Stimulated activated CD4-positive, alpha-beta T cell treated with anti-CD3 and anti-CD28 coated beads, TNF-alpha, amount 100 ng/mL, for 1 hour (primary cell): ENCODE data around the gene CCDC51.
"Not testable (repeated sequence)": the region's sequence is repeated elsewhere in the genome, so short reads cannot be mapped to it uniquely, and the experiment has no call there.

Source experiments
- DNase-seq, 3 donors: peaks; one replicate each; pipeline ENCODE4 v3.0.0-alpha.2; 2020; ENCODE audit warnings: low read depth in 3 of 3, low spot score in 1 of 3

Gene CCDC51

GRCh38 chr3:48407542-48408099, 32.3 kb downstream of the CCDC51 start:
- DNase-seq: no peak

- DNase-seq: no peak
Observed at GRCh38 chr3:48406443-48407431, 33.2 kb downstream of the CCDC51 start.

- no peak for DNase-seq
Observed at GRCh38 chr3:48405971-48406370, 33.9 kb downstream of the CCDC51 start.

- DNase-seq: no peak
Observed at GRCh38 chr3:48405343-48405881, 34.5 kb downstream of the CCDC51 start.

- DNase-seq: no peak
Observed at GRCh38 chr3:48404440-48405342, 35.2 kb downstream of the CCDC51 start.

- DNase-seq: no peak
Observed at GRCh38 chr3:48403533-48404439, 36.1 kb downstream of the CCDC51 start.

GRCh38 chr3:48402907-48403306, 37.0 kb downstream of the CCDC51 start:
- no peak for DNase-seq

- no peak for DNase-seq
Observed at GRCh38 chr3:48402281-48402732, 37.6 kb downstream of the CCDC51 start.

GRCh38 chr3:48401434-48401901, 38.5 kb downstream of the CCDC51 start:
- DNase-seq: not testable (repeated sequence)

GRCh38 chr3:48400824-48401433, 39.0 kb downstream of the CCDC51 start:
- peak; percentile 21 to 33 (median 30) for DNase-seq

- no peak for DNase-seq
Observed at GRCh38 chr3:48399387-48400172, 40.3 kb downstream of the CCDC51 start.

- no peak for DNase-seq
Observed at GRCh38 chr3:48398701-48399386, 41.1 kb downstream of the CCDC51 start.

- no peak for DNase-seq
Observed at GRCh38 chr3:48397767-48398681, 41.9 kb downstream of the CCDC51 start.

- DNase-seq: no peak
Observed at GRCh38 chr3:48395714-48396113, 44.2 kb downstream of the CCDC51 start.

- no peak for DNase-seq
Observed at GRCh38 chr3:48394391-48394790, 45.5 kb downstream of the CCDC51 start.

GRCh38 chr3:48388966-48389365, 51.0 kb downstream of the CCDC51 start:
- DNase-seq: no peak

- no peak for DNase-seq
Observed at GRCh38 chr3:48387634-48388033, 52.3 kb downstream of the CCDC51 start.
